Stimulated activated CD4-positive, alpha-beta T cell treated with anti-CD3 and anti-CD28 coated beads, TNF-alpha, amount 100 ng/mL, for 4 hours (primary cell): ENCODE measurements around the gene OPCML.

ENCODE experiments used
- DNase-seq, 3 experiments: peaks; one replicate each; pipeline ENCODE4 v3.0.0-alpha.2; 2020; ENCODE audit warnings: low read depth in 3 of 3

OPCML gene

GRCh38 chr11:133413703-133414102 is 118.6 kb downstream of the OPCML start:
- DNase-seq, result no peak

GRCh38 chr11:133409799-133410198 is 122.5 kb downstream of the OPCML start:
- DNase-seq, result no peak

- no peak for DNase-seq
Measured at GRCh38 chr11:133408936-133409335, 123.4 kb downstream of the OPCML start.

- no peak for DNase-seq
Measured at GRCh38 chr11:133408402-133408801, 123.9 kb downstream of the OPCML start.

- DNase-seq, result no peak
Measured at GRCh38 chr11:133406489-133406888, 125.8 kb downstream of the OPCML start.

- no peak for DNase-seq
Measured at GRCh38 chr11:133403900-133404299, 128.4 kb downstream of the OPCML start.

GRCh38 chr11:133402551-133402950 is 129.8 kb downstream of the OPCML start:
- DNase-seq, result no peak

- no peak for DNase-seq
Measured at GRCh38 chr11:133399855-133400625, 132.3 kb downstream of the OPCML start.

GRCh38 chr11:133399294-133399693 is 133.0 kb downstream of the OPCML start:
- DNase-seq, result no peak

GRCh38 chr11:133390803-133391202 is 141.5 kb downstream of the OPCML start:
- no peak for DNase-seq

GRCh38 chr11:133388975-133389568 is 143.2 kb downstream of the OPCML start:
- DNase-seq, result no peak

- DNase-seq, result no peak
Measured at GRCh38 chr11:133388260-133388659, 144.0 kb downstream of the OPCML start.

- no peak for DNase-seq
Measured at GRCh38 chr11:133386852-133387251, 145.4 kb downstream of the OPCML start.

- no peak for DNase-seq
Measured at GRCh38 chr11:133386262-133386661, 146.0 kb downstream of the OPCML start.

GRCh38 chr11:133385781-133386180 is 146.5 kb downstream of the OPCML start:
- no peak for DNase-seq

- DNase-seq, result no peak
Measured at GRCh38 chr11:133384731-133385130, 147.6 kb downstream of the OPCML start.

GRCh38 chr11:133383689-133384088 is 148.6 kb downstream of the OPCML start:
- no peak for DNase-seq

GRCh38 chr11:133383201-133383600 is 149.1 kb downstream of the OPCML start:
- no peak for DNase-seq

GRCh38 chr11:133382131-133382812 is 150.0 kb downstream of the OPCML start:
- no peak for DNase-seq

- no peak for DNase-seq
Measured at GRCh38 chr11:133381761-133382130, 150.6 kb downstream of the OPCML start.

GRCh38 chr11:133366147-133366546 is 166.2 kb downstream of the OPCML start:
- no peak for DNase-seq

- no peak for DNase-seq
Measured at GRCh38 chr11:133362916-133363315, 169.4 kb downstream of the OPCML start.

- DNase-seq, result no peak
Measured at GRCh38 chr11:133362156-133362555, 170.1 kb downstream of the OPCML start.
